Measurements from ENCODE around the gene DHTKD1.
"Not testable (repeated sequence)": the region's sequence is repeated elsewhere in the genome, so short reads cannot be mapped to it uniquely, and the experiment has no call there.

DHTKD1 gene

DNA sequence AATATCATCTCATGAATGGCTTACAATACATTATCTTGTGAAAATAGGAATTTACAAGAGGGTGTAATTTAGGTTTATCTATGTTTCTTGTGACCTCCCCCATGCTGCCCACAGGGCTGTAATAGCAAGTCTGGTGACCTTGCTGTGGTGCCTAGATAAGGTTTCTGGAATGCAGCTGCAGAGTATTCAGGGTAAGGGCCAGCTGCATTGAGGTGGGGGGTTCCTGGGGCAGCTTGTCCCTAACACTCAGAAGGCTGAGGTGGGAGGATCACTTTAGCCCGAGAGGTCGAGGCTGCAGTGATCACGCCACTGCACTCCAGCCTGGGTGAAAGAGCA lies 5.3 kb upstream of the DHTKD1 start:
- no peak for DNase-seq

GRCh38 chr10:12067336-12067735 lies 1.4 kb upstream of the DHTKD1 start:
- no peak for DNase-seq

DNA sequence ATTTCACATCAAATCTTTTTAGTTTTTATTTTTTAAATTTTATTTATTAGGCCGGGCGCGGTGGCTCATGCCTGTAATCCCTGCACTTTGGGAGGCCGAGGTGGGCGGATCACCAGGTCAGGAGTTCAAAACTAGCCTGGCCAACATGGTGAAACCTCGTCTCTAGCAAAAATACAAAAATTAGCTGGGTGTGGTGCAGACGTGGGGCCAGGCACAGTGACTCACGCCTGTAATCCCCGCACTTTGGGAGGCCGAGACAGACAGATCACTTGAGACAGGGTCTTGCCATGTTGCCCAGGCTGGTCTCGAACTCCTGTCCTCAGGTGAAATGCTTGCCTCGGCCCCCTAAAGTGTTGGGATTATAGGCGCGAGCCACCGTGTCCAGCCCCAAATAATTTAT lies 2.7 kb downstream of the DHTKD1 start:
- DNase-seq, result not testable (repeated sequence)

- DNase-seq, result no peak
These were observed 4.8 kb downstream of the DHTKD1 start for GRCh38 chr10:12073526-12073925.

GRCh38 chr10:12077580-12078180 lies 8.9 kb downstream of the DHTKD1 start:
- no peak for DNase-seq

- no peak for DNase-seq
These were observed 12.7 kb downstream of the DHTKD1 start for GRCh38 chr10:12081470-12081869.

- no peak for DNase-seq
These were observed 13.3 kb downstream of the DHTKD1 start for GRCh38 chr10:12081879-12082557.

DNA sequence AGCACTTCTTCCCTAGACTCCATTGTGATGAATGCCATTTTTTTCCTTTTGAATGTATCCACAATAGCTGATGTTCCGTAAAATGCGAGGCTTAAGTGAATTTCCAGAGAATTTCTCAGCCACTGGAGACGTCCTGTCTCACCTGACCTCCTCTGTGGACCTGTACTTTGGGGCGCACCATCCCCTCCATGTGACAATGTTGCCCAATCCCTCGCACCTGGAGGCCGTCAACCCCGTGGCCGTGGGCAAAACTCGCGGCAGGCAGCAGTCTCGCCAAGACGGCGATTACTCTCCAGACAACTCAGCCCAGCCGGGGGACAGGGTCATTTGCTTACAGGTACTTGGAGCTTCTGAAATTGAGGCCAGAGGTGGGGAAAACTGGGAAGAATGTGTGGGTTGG lies 20.2 kb downstream of the DHTKD1 start:
- DNase-seq, result no peak

- DNase-seq, result no peak
These were observed 22.7 kb downstream of the DHTKD1 start for GRCh38 chr10:12091421-12091820.

- not testable (repeated sequence) for DNase-seq
These were observed 28.6 kb downstream of the DHTKD1 start for GRCh38 chr10:12097361-12097760.

DNA sequence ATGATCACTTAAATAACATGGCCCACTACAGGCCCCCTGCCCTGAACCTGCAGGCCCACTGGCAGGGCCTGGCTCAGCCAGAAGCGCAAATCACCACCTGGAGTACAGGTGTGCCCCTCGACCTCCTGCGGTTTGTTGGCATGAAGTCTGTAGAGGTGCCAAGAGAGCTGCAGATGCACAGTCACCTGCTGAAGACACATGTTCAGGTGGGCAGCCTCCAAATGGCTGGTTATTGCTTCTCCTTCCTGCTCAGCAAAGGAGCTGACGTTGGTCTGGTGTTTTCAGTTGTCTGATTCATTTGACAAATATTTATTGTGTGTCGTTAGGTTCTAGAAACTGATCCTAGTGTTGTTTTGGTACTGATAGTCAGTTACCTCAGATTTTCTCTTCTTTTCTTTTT lies 29.0 kb downstream of the DHTKD1 start:
- peak in 2 of 3 experiments; percentile 45 to 66 for DNase-seq

DNA sequence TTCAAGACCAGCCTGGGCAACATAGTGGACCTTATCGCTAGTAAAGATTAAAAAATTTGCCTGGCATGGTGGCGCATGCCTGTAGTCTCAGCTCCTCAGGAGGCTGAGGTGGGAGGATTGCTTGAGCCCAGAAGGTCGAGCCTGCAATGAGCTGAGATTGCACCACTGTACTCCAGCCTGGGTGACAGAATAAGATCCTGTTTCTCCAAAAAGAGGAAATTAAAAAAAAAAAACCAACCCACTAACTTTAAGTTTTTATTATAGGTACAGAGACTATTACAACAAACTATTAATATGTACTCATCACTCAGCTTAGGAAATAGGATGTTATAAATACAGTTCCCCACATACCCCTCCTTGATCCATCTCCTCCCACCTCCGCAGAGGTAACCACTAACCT lies 30.2 kb downstream of the DHTKD1 start:
- DNase-seq, result no peak

GRCh38 chr10:12103802-12104201 lies 35.0 kb downstream of the DHTKD1 start:
- no peak for DNase-seq

DNA sequence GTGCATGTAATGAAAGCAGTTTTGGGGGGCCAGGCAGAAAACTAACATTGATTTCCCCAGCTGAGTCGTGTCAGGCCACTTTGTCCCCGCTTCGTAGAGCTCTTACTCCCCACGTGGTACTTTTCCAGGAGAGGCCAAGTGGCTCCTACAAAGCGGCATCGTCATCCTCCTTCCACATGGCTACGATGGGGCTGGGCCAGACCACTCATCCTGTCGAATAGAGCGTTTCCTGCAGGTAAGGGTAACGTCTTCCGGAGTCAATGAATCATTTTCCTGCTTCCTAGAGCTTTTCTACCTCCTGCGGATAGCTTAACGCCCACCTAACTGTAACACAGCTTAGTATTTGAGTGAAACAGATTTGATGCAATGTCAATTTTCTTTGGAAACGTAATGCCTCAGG lies 39.0 kb downstream of the DHTKD1 start:
- DNase-seq, result no peak

- DNase-seq, result no peak
These were observed 40.5 kb downstream of the DHTKD1 start for GRCh38 chr10:12109286-12109685.

DNA sequence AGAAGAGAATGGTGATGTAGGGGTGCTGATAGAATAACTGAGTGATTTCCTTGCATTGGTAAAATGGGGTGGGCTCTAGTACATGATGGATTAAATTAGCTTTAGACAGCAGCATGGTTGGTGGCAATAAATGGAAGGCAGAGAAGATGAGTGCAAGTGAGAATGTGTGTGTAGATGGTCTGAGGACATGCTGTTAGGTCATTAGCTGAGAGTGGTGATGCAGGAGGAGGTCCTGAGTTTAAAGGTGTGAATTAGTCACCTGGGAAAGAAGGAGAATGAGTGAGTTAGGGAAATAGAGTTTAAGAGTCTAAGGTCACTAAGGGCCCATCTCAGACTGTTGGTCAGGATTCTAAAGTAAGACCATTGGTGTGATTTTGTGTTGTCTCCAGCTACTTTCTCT lies 42.8 kb downstream of the DHTKD1 start:
- no peak for DNase-seq

DNA sequence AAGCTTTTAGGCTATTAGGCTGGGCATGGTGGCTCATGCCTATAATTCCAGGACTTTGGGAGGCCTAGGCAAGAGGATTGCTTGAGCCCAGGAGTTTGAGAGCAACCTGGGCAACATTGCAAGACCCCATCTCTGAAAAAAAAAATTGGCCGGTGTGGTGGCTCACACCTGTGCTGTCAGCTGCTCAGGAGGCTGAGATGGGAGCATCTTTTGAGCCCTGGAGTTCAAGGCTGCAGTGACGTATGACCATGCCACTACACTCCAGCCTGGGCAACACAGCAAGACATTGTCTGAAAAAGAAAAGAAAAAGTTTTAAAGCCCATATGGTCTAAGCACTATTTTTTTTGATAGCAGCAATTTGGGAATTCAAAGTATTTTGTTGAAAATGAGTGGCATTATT lies 44.9 kb downstream of the DHTKD1 start:
- no peak for DNase-seq

DNA sequence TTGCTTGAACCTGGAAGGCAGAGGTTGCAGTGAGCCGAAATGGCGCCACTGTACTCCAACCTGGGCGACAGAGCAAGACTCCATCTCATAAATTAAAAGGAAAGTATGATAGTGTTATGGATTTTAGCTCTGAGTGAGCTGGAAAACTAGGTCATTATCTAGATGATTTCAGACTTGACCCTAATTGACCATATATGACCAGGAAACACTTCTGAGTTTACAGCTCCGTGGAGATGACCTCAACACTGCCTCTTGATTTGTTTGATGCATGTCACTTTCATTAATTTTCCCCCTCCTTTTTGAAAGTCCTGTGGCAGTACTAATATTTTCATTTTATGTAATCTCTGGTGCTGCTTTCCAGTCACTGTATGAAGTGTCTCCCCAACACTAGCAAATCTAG lies 52.9 kb downstream of the DHTKD1 start:
- no peak for DNase-seq

- DNase-seq, result peak; percentile 86 to 92 (median 90)
These were observed 60.7 kb downstream of the DHTKD1 start, which contains the start of gene SEC61A2 for GRCh38 chr10:12129222-12130111. Gene SEC61A2 (plus strand): TSS chr10:12129677. CDS start chr10:12129788, 111 bp downstream.

DNA sequence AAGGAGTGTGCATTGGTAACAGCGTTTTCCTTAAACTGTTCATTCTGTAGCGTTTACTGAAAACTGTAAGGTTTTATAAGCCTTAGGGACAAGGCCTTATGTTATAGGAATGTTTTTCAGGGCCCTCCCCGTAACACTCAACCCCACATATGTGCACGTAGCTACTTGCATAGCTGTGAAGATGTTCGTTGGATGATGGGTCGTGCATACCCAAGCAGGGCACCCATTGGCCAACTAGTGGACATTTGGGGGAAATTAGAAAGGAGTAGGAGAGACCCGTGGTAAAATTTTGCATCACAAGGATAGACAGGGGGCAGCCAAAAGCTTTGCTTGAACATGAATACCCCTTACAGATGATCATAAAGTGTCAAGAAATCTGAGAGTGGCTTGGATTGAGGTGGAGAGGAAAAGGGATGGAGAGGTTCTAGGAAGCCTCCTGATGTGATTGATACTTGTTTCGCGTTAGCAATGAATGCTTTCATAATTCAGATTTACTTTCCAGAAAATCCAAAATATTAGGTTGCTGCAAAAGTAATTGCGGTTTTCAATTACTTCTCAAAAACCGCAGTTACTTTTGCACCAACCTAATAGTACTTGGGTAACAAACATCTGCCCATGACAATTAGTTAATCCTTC lies 61.6 kb downstream of the DHTKD1 start:
- DNase-seq, result peak; percentile 30 to 70 (median 39)

DNA sequence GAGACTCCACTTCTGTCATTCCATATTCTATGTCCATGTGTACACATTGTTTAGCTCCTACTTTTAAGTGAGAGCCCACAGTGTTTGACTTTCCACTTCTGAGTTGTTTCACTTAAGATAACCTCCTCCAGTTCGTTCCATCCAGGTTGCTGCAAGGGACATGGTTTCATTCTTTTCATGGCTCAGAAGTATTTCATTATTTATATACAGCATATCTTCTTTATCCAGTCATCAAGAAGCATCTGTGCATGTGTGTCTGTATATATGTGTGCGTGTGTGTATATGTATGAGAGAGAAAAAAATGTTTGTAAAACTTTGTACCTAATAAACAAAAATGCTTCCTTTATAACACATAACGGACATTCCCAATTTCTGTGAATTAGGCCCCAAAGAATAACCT lies 66.9 kb downstream of the DHTKD1 start:
- no peak for DNase-seq

DNA sequence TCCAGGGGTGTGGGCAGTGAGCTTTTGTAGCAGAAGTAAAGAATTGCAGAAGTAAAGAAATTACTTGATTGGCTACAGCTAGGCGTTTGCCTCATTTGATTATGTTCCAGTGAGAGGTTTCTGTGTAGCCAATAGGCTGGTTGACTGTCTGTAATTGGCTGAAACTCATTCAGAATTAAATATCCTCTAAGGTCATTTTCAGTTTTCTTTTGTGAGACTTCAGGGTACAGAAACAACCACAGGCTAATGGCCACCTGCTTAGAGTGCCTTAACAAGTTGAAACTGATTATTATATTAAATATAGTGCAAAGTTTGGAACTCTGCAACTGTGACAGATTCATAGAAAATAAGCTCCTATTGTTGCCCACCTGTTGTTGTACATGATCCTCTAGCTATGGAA lies 71.3 kb downstream of the DHTKD1 start:
- DNase-seq, result no peak

GRCh38 chr10:12144538-12144937 lies 75.8 kb downstream of the DHTKD1 start:
- no peak for DNase-seq
